IPS-NIHi7 (cell line): ENCODE measurements around the gene NECAP2.
A peak's percentile ranks its signal among the peaks of the same experiment; 100 is the strongest.

Experiments used
- DNase-seq: peaks from one replicate; pipeline ENCODE4 v3.0.0; 2012; ENCODE audit warnings: mixed read lengths; ENCODE audit errors: extremely low spot score

The NECAP2 gene, protein sequence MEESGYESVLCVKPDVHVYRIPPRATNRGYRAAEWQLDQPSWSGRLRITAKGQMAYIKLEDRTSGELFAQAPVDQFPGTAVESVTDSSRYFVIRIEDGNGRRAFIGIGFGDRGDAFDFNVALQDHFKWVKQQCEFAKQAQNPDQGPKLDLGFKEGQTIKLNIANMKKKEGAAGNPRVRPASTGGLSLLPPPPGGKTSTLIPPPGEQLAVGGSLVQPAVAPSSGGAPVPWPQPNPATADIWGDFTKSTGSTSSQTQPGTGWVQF

DNA sequence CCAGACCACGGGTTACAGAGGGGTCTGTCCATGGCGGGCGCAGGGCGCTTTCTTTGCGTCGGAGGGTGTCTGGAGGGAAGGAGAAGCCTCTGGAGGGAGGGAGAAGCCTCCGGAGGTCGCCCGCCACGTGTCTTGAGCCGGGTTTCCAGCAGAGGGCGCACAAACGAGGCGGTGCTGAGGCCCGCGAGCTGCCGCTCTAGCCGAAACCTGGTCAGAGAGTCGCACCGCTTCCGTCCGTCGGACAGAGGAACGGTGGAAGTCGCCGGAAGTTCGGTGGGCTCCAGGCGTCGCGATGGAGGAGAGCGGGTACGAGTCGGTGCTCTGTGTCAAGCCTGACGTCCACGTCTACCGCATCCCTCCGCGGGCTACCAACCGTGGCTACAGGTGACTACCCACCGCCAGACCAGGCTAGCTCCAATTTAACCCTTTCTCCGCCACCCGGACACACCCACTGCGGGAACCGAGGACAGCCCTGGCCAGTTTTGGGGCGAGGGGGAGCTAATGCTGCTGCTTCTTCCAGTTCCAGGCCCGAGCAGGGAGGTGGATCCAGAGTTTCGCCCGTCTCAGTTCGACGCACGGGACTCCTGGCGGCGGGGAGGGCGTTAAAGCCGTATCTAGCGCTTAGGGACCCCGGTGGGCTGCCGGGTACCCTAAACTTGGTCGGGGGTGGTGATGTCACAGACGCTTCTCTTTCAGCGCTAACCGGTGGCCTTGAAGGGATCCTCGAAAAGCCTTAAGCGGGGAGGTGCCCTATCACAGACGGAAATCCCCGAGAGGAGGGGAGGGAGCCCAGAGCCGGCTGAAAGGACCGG lies at the start of gene NECAP2:
Gene NECAP2, plus strand, starts transcription at position 255 of the 812 bp plus-strand sequence. Its CDS starts 38 bp downstream, at position 293.
- peak; percentile 97 for DNase-seq

DNA sequence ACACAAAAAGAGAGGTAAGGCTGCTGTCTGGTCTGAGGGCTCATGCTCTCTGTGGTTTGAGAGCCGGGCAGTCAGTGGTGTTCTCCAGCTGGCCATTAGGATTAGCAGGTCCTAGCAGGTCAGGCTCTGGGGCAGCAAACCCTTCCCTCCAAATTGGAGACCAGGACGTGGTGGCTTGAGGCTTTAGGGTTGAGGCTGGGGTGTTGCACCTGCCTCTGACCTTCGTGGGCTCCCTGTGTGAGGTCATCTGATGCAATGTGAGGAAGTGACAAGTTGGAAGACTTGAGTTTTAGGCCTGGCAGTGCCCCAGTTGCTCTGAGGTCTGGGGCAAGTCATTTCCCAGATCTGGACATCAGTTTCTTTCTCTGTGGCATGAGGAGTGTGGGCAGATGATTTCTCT lies 49.1 kb upstream of the NECAP2 start:
- no peak for DNase-seq

DNA sequence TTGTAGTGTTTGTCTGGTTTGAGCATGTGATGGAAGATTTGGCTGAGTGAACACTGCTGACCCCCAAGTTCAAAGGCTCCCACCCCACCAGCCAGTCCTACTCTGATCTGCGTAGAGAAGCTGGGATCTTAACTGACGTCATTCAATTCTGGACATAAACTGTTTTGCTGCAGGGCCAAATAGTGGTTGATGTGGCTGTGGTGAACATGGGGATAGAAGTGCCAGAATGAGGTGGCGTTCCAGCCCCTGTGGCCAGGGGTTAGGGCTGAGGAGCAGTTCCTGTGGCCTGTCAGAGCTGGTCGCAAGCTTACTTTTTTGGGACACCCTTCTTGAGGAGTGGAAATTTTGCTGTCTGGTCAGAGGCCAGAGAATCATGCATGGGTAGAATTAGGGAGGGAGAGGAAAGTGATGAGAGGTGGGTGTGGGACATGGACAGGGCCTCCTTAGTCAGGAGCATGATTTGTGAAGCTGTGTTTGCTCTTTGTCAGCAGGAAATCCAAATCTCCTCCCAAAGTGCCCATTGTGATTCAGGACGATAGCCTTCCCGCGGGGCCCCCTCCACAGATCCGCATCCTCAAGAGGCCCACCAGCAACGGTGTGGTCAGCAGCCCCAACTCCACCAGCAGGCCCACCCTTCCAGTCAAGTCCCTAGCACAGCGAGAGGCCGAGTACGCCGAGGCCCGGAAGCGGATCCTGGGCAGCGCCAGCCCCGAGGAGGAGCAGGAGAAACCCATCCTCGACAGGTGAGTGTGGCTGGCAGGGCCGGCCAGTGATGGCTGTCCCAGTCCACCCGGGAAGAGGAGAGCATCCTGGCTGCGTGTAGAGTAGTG lies 47.6 kb upstream of the NECAP2 start:
- DNase-seq: no peak

DNA sequence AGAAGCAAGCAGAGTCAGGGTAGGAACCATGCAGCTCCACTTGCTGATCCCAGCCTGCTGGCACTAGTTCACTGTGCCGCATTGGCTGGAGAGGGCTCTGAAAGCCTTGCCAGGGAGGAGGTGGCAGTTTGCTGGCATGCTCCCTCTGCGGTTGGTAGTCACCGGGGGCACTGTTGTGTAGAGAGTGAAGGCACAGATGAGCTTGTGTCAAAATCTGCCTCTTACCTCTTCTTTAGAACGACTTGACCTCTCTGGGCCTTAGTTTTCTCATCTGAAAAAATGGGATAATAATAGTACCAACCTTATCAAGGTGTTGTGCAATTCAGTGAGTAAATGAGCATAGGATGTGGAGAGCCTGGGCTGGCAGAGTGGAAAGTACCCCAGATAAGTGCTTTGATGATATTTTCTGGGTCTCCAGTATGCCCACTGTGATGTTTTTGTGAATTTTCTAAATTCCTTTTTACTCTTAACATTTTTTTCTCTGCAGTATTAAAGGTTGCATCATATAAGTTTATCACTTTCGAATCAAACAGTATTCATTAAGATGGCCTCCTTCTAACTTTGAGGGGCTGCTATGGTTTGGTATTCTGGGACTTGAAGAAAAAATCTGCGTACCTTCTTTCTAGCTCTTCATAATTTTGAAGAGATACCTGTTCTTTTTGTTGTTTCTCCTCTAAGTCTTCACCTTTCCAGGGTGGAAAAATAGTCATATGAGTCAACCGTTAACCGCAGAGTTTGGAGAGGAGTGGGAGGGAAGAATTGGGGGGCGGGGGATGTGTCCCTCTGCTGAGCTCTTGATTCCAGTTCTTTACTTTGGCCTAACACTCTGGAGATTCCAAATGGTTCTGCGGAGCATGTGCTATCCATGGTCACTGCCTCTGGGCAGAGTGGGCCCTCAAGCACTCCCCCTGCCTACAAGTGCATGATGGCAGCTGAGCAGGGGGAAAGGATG lies 46.7 kb upstream of the NECAP2 start:
- DNase-seq: no peak

DNA sequence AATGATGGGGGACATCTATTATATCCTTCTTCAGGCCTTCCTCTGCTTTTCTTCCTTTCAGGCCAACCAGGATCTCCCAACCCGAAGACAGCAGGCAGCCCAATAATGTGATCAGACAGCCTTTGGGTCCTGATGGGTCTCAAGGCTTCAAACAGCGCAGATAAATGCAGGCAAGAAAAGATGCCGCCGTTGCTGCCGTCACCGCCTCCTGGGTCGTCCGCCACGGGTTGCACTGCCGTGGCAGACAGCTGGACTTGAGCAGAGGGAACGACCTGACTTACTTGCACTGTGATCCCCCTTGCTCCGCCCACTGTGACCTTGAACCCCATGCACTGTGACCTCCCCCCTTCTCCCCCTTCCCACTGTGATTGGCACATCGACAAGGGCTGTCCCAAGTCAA lies 45.5 kb upstream of the NECAP2 start:
- DNase-seq: no peak

DNA sequence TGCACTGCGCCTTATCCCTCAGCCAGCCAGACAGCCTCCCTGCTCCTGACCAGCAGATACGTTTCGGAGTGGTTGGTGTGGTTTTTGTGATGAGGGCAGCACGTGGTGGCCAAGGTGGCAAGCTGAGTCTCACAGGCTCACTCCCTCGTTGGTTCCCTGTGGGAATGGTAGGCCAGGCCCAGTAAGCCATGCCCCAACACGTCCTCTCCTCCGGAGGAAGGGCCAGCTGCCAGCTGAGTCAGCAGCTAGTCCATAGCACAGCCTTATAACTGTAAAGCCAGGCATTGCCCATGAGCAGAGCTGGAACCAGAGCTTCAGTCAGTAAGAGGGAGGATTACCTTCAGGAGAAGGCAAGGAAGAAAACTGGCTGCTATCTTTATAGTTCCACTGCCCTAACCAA lies 43.9 kb upstream of the NECAP2 start:
- no peak for DNase-seq

DNA sequence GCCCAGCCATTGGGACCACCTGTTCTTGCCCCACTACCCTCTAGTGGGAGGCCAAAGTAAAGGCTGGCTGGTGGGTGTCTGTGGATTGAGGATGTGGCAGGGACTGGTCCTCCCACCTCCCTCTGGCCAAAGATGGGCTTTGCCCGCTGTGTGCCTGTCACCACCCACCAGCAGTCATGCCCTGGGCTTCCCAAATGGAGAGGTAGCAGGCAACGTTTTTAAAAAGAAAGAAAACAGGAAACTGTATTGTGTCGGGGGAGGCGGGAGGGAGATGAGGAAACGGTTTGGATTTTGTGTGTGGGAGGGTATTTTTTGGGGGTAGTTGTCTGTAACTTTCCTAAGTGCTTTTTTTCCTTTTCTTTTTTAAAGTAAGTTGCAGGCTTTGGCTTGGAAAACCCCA lies 43.4 kb upstream of the NECAP2 start:
- DNase-seq: no peak

DNA sequence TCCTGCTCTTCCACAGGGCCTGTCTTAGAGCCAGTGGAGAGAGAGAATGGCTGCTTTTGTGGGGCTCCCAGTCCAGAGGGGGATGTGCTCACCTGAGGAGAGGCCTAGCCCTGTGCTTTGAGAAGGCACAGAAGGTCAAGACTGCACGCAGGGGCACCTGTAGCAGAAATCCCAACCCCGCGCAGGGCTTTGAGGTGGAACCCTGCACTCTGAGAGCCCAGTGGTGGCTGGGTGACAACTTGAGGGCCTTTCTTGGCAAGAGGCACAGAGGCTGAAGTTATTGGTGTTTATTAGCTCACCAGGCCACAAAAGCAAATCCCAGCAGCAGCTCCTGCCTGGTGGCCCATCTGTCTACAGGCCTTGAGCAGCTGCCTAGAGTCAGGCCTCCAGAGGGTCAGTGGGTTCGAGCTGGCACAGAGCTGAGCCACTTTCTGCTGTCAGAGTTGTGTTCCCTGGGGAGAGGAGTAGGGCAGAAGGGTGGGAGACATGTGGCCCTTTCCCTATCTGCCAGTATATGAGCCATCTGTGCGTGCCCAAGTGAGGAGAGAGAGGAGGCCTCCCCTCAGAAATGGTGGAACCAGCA lies 42.1 kb upstream of the NECAP2 start:
- DNase-seq: no peak

DNA sequence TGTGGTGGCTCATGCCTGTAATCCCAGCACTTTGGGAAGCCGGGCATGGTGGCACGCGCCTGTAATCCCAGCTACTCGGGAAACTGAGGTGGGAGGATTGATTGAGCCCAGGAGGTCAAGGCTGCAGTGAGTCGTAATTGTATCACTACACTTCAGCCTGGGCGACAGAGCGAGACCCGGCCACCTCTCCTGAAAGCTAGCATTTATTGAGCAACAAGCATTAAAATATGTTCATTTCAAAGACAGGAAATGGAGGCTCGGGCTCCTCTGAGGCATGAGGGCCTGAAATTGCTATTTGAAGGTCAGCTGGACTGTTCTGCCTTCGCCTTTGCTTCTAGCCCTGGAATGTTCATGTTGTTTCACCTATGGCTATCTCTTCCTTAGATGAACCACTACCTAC lies 37.8 kb upstream of the NECAP2 start:
- DNase-seq: no peak

DNA sequence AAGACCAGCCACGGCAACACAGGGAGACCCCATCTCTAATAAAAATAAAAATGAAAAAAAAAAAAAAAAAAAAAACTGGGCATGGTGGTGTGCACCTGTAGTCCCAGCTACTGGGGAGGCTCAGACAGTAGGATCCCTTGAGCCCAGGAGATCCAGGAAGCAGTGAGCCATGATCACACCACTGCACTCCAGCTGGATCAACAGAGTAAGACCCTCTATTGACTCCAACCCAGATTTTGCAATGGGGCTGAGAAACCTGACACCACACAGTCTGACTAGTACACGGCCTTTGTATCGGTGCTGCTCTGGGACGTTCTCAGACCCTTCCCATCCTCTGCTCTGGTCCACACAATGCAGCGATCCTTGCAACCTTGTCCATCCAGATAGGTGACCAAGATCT lies 35.1 kb upstream of the NECAP2 start:
- no peak for DNase-seq

DNA sequence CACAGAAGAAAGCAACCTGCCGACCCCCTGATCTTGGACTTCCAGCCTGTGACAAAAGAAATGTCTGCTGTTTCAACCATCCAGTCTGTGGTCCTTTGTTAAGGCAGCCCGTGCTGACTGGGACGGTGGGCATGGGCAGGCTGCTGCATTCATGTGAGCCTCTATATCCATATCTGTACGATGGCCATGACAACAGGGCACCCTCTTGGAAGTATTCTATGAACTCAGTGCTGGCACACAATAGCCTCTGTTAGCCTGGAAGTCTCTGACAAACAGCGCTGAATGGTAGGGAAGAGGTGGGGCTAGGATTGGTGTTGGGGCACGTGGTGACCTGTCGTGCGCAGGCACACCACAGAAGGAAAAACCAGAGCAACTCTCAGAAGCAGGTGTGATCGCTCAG lies 33.7 kb upstream of the NECAP2 start:
- no peak for DNase-seq

DNA sequence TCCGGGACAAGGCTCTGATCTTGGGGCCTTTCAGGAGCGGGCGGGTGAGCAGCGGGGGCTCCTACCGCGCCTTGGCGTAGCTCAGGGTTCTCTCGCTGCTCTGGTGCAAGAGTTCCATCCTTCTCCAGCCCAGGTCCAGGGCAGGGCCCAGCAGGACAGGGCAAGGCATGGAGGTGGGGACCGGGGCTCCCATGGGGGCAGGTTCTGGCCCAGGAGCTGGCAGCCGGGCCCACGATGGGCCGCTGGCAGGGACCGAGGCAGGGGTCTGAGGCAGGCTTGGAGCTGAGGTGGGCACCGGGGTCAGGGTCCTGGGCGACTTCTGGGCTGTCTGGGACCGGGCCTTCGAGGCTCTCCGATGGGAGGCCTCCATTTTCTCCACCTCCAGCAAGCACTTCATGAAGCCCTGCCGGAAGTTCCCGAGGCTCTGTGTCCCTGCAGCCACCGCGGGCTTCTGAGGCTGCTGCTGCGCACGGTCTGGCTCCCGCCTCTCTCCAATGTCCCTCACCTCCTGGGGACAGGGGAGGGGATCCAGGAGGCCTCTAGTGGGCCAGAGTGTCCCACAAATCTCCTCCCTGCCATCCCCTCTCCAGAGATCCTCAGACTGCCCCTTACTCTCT lies 30.9 kb upstream of the NECAP2 start:
- no peak for DNase-seq

DNA sequence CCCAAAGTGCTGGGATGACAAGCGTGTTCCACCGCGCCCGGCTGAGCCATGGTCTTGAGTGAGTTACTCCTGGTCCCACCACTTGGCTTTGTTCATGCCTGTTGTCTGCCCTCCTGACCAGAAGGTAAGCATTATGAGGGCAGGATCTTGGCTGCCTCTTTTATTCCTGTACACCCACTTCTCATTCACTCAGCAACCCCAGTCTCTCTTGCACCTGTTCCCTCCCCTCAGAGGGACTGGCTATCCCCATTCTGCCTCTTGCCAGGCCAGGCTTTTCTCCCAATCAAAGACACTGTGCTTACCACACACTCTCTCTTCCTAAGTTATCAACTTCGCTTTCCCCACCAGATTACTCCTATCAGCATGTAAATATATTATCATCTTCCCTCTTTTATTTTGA lies 29.7 kb upstream of the NECAP2 start:
- DNase-seq: no peak

DNA sequence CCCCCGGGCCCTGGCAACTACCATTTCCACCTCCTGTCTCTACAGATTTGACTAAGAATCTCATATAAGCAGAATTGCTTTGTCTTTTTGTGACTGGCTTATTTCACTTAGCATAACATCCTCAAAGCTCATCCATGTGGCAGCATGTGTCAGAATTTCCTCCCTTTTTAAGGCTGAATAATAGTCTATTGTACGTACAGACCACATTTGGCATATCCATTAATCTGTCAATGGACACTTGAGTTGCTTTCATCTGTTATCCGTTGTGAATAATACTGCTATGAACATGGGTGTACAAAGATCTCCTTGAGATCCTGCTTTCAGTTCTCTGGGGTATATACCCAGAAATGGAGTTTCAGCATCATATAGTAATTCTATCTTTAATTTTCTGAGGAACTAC lies 27.3 kb upstream of the NECAP2 start:
- DNase-seq: no peak

DNA sequence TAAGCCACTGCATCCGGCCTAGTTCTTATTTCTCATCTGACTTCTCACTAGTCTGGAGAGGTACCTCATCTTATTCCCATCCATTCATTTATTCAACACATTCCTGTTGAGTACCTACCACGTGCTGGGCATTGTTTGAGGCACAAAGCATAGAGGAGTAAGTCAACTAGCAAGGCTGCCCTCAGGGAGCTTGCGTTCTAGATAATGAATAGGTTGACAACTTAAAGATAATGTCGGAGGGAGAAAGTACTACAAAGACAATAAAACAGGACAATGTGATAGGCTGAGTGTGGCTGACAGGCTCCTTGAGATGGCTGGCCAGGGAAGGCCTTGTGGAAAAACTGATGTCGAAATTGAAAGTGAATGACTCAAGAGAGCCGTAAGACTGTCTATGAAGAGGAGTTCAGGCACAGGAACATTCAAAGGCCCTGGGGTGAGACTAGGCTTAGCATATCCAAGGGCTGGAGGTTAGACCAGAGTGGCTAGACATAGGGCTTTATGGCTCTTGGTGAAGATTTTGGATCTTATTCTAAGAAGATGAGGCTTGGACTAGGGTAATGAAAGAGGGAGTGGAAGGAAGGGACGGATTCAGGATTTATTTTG lies 21.6 kb upstream of the NECAP2 start:
- DNase-seq: no peak

DNA sequence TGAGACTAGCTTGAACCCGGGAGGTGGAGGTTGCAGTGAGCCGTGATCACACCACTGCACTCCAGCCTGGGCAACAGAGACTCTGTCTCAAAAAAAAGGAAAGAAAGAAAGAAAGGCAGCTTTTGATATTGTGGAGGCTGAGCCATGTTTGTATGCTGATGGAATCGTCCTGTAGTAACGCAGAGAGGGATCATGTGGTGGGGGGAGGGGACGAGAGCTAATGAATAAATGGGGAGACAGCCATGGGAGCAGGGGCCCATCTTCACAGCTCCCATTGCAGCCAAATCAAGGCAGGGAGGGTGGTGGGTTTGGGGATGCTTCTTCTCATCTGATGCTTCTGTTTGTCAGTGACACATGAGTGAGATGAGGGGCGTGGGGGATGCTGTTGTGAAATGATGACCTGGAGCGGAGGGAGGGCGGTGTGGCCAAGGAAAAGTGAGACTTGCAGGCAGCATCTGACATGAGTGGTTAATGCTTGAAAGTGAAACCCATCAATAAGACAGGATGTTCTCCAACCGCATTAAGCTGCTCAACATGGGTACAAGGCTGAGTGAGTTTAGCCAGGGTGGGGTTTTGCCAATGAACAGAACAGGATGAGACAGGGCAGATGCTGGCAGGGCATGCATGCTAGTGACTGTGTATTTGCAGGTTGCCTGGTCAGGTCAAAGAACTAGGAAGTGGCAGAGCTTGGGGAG lies 20.0 kb upstream of the NECAP2 start:
- no peak for DNase-seq

DNA sequence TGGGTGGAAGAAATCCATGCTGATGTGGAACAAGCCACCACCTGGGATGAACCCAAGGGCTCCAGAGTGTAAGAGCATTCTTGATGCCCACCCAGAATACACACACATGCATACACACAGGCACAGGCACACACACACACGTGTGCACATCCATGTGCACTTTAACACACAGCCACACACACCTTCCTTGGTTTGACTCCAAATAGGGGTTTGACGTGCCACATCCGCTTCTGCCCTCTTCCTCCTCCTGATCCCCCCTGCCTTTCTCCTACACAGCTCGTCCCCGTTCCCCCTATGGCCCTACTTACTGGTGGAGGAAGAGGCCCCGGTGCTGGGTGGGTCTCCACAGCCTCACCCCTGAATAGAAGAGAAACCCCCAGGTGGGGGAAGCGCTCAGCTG lies 19.3 kb upstream of the NECAP2 start:
- no peak for DNase-seq

DNA sequence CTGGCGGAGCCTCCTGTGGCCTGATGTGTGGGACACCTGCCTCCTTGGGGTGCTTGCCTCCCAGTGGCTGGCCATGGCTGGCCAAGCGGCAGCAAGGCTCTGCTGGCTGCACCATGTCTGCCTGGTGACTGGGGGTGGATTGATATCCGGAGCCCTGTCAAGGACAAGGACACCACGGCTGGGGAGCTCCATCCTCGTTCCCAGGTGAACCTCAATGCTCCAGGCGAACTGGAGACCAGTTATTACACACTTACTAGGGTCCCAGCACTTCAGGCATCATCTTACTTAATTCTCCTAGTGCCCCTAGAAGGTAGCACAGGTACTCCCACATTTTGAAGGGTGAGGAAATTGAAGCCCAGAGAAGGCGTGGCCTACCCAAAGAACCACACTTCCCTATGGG lies 18.5 kb upstream of the NECAP2 start:
- DNase-seq: no peak
